Lower leg skin (tissue), 3 donors: ENCODE data around the gene PCDHGA1.
"Not testable (repeated sequence)": the region's sequence is repeated elsewhere in the genome, so short reads cannot be mapped to it uniquely, and the experiment has no call there.

ENCODE experiments used
- CTCF ChIP-seq, 3 donors: fragments of 450-650 bp; IDR thresholded peaks; one replicate each; pipeline ENCODE4 v1.5.1; 2016; ENCODE audit warnings: antibody characterized with exemption in 3 of 3, mild to moderate bottlenecking in 3 of 3, moderate library complexity in 2 of 3
- POLR2A ChIP-seq, 2 donors: fragments of 450-650 bp; IDR thresholded peaks; one replicate each; pipeline ENCODE4 v1.6.1; 2016 to 2017; ENCODE audit warnings: antibody characterized with exemption in 2 of 2, mild to moderate bottlenecking in 1 of 2, moderate library complexity in 1 of 2

GRCh38 chr5:141417494-141418172, 87.3 kb downstream of the PCDHGA1 start, which contains the start of gene PCDHGB7:
- TF ChIP-seq CTCF, POLR2A (IDR thresholded peaks at IDR 0.05): not testable (repeated sequence)
